Ureter (tissue), 1 donor: Measurements from ENCODE around the gene SYT5. TPM values are rescaled to one million over a fixed set of nuclear protein-coding genes. Genes with fewer than 3 reads are reported as not detected.
"Not testable (repeated sequence)": the region's sequence is repeated elsewhere in the genome, so short reads cannot be mapped to it uniquely, and the experiment has no call there.

Experiments used
- DNase-seq: peaks from one replicate; pipeline ENCODE4 v3.0.0-alpha.2; 2020; ENCODE audit warnings: low spot score
- total RNA-seq: library from RNA; stranded (reverse); gene quantifications from one replicate; pipeline ENCODE4 v1.2.4, GENCODE V29; 2023
- donor health status: DM: yes; HTN: yes; CAD: no.

SYT5 gene
- total RNA-seq, 1 donor from 2014 or later: not detected

DNA sequence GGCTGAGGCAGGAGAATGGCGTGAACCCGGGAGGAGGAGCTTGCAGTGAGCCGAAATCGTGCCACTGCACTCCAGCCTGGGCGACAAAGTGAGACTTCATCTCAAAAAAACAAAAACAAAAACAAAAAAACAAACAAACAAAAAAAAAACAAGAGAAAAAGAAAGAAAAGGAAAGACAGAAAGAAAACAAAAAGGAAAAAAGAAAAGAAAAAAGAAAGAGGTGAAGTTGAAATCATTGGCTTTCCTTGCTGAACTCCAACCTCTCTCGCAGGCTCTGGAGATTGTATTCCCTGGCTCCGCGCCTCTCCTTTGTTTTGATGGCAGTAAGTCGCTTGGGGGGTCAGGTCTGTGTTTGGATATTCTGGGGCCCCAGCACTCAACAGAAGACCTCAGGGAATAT, 7.8 kb downstream of the SYT5 start:
- not testable (repeated sequence) for DNase-seq

DNA sequence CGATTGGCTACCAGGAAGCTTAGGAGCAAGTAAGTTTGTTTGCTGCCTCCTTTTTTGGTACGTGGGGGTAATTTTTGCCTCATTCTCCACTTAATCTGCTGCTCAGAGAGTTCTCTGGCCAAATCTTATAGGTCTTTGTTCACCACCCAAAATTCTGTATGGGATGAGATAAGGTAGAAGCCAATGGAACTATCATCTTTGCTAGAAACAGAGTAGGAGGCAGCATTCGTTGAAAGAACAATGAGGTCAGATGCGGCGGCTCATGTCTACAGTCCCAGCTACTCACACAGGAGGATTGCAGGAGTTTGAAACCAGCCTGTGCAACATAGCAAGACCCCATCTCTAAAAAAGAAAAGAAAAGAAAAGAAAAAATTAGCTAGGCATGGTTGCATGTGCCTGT, 8.6 kb downstream of the SYT5 start:
- no peak for DNase-seq

DNA sequence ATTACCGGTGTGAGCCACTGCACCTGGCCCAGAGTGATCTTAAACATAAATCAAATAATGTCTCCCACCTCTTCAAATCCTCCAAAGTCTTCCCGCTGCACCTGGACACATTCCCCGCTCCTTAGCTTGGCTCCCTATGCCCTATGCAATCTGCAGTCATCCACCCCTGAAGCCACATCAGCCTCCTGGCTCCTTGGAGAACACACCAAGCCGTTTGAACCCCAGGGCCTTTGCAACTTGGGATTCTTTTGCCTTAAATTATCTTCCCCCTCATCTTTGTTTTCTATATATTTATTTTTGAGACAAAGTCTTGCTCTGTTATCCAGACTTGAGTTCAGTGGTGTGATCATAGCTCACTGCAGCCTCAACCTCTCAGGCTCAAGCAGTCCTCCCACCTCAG, 11.0 kb downstream of the SYT5 start:
- DNase-seq: no peak

DNA sequence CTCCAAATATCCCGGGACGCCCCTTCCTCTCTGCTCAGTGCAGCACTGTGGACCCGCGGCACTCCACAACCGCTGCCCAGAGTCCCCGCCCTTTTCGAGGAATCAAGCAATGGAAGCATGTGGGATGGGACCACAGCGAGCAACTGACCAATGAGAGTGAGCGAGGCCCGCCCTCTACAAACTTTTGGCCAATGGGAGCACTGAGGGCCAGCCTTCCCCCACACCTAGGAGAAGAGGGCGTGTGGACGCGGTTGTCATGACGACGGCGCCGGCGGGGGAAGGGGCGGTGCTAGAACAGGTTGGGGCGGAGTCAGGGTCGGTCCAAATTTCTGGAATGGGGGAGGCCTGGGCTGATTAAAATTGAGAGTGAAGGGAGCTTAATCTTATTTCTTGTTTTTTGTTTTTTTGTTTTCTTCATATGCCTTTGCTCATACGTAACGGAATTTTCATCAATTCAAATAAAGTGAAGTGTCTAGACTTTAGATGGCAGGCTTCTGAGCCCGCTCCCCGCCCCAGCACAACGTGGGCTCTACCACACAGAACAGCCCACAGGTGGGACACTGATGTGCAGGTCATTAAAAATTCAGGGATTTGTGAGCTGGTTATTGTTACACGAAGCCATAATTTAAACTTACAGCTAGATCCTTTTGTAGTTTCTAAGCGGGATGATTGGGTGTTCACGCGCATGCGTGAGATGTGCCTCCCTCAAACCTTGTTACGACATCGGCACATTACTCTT, 13.4 kb downstream of the SYT5 start, which contains the start of gene DNAAF3:
Gene DNAAF3, minus strand, starts transcription at position 84 of the 739 bp plus-strand sequence. CDS start 200 bp downstream, outside the sequence.
- peak; percentile 95 for DNase-seq

DNA sequence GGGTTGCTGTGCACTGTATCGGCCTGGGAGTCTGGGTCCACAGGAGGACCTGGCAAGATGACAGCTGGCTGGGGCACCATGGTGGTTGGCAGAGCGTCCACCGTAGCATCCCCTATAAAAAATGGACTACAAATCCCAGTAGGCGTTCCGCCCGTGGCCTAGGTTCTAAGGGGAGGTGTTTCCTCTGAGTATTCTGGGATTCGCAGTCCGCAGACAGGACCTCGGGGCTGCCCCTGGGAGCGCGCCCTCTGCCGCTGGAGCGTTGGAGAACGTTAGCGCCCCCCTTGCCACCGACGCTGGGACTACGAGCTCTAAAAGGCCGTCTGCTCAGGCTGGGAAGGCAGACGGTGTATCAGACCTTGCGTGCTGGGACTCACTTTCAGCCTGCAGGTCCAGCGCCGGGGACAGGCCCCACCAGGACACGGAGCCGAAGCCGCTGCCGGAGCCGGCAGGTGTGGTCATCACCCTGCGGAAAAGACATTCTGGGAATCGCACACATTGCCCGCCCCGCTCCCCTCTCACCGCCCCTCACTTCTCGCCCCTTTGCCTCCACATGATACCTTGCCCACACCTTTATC, 14.0 kb downstream of the SYT5 start:
- peak; percentile 66 for DNase-seq

DNA sequence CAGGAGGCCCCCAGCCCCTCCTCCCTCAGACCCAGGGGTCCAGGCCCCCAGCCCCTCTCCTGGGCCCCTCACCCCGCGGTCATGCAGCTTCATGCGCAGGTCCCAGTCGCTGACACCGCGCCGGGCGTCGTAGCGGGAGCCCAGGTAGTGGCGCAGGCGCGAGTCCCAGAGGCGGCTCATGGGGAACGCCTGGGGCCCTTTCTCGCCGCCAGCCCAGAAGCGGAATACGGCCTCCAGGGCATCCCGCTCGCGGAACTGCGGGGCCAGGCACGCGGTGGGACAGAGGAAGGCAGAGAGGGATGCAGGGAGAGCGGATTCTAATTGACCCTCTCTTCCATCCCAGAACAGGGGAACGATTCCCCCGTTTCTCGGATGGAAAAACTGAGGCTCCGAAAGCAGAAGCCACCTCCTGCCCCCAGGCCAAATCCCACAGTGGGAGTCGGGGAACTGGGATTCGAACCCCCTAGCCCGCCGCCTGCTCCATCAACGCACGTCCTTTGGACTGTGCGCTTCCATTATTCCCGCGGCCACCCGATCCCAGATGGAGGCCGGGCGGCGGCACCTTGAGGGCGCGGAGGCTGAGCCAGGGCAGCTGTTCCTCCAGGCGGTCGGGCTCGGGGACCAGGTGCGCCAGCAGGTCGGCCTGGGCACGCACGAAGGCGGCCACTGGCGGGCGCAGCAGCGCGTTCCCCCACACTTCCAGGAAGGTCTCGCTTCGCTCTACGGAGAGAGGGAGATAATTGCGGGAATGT, 18.3 kb downstream of the SYT5 start:
- DNase-seq: no peak

DNA sequence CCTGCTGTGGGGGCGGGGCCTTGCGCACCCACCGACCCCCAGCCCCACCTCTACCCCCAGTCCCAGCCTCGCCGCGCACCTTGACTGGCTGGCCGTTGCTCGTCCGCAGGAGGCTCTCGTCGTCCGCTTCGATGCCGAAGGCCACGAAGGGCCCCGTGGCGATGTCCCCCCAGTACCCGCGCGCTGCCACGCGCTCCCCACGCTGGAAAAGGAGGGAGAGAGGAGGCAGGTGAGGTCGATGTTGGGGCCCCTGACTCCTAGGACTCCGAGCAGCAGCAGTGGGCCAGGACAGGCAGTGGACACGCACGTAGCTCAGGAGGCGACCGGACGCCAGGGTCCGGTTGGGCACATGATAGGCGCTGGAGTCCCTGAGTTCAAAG, 19.1 kb downstream of the SYT5 start:
- DNase-seq: no peak

DNA sequence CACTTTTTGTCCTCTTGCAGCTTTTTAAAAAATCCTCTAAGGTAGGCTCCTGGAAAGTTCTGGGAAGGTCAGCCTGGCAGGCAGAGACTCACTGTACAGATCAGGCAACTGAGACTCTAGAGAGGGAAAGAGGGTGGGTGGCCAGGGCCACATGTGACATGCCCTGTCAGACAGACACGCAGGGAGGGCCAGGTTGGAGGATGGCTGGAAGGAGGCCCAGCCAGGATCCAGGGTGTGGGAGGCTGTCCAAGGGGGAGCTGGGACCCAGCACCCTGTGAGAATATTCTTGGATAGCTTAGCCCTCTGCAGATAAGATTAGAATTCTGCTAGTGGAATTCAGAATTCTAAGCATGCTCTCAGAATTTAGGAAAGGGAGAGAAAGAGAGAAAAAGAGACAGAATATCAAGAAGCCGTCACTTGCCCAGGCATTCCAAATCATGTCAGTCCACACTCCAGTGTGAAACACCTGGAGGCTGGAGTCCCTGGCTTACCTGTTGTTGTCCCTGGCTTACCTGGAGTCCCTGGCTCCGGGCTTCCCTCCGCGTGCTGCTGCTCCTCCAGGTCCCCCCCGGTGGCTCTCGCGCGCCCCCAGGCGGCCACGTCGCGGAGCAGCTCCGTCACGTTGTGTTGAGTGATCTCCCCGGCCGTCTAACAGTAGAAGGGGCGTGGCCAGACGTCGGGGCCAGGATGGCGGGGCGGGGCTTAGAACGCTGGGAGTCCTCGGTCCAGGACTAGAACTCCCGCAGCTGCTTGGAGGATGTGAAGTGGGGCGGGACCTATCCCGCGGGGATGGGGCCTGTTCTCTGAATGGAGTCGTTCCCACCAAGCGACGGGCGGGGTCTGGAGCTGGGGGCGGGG, 19.7 kb downstream of the SYT5 start:
- peak; percentile 78 for DNase-seq

DNA sequence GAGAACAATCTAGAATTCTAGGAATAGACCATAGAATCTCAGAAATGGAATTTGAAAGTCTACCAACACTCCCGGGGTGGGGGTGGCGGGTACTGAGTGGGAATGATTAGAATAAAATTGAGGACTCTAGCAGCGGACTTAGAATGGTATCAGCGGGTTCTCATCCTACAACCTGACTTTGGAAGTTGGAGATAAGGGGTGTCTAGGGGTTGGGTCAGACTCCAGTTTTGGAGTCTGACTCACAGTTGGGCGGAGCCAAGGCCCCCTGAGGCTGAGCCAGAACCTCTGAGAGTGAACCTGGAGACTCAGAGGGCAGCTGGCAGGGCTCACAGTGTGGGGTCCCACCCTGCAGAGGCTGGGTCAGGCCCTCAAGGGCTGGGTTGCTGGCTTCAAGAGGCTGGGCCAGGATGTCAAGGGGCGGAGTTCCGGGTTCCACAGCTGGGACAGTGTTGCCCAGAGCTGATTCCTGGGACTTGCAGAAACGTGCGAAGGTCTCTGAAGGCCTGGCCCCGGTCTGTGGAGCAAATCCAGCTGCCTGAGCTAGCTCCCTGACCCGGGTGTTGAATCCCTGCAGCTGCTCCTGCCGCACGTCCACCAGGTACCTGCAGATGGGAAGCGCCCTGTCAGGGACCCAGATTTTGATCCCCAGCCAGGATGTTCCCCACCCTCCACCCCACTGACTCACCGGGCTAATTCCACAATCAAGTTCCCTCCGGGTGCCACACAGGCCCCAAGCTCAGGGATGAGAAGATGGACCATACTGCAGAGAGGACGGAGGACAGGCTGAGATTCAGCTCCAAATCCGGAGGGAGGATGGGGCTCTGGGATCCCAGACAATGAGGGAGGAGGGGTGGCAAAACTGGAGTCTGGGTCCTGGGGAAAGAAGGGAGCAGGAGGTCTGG, 21.0 kb downstream of the SYT5 start:
- DNase-seq: no peak

DNA sequence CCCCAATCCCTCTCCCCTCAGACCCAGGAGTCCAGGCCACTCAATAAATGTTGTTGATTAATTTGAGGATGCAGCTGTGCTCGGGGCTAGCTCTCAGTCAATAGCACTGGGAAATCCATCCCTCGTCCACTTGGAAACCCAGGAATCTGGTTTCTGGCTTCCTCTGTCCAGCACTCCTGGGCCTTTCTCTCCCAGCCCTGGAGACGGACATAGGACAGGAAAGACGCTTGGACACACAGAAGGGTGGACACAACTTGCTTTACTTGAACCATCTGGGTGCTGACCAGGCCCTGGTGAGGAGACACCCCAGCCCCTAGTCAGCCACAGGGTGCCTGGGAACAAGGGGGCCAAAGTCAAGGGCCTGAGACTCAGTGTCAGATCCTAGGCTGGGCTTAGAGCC, 21.7 kb downstream of the SYT5 start:
- DNase-seq: no peak

DNA sequence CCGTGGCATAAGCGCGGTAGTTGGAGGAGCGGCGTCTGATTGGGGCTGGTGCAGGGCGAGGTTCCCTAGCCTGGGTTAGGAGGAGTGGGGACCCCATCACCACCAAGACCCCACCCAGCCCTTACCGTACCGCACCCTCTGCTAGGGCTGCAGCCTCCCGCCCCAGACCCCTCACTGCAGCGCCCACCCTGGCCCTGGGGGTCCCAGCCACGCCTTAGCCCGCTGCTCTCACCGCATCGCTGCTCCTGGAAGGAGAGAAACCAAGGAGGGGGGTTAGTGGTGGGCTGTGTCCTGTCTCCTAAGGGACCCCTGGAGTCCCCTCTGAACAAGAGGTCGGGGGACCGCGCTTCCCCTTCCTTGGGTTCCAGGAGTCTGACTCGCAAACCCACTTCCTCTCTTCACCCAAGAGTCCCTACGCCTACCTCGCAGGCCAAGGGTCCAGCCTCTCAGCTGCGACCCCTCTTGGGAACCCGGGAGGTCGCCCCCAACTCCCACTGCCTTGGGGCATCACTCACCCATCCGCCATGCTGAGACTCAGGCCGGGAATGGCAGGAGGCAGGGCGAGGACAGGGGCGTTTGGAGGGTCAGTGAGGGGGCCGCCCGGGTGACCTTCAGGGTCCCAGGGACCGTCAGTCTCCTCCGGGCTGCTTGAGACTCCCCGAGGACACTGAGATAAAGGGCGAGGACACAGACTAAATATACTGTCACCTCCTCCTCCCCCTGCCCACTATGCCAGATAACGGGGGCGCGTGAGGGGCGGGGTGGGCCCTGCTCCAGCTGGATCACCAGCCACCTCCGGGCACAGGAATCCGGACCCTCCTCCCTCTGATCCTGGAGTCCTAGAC, 22.8 kb downstream of the SYT5 start, which contains the start of gene TNNI3:
Gene TNNI3, minus strand, starts transcription at position 669 of the 845 bp plus-strand sequence. Its CDS starts 143 bp downstream, at position 526.
- DNase-seq: no peak

DNA sequence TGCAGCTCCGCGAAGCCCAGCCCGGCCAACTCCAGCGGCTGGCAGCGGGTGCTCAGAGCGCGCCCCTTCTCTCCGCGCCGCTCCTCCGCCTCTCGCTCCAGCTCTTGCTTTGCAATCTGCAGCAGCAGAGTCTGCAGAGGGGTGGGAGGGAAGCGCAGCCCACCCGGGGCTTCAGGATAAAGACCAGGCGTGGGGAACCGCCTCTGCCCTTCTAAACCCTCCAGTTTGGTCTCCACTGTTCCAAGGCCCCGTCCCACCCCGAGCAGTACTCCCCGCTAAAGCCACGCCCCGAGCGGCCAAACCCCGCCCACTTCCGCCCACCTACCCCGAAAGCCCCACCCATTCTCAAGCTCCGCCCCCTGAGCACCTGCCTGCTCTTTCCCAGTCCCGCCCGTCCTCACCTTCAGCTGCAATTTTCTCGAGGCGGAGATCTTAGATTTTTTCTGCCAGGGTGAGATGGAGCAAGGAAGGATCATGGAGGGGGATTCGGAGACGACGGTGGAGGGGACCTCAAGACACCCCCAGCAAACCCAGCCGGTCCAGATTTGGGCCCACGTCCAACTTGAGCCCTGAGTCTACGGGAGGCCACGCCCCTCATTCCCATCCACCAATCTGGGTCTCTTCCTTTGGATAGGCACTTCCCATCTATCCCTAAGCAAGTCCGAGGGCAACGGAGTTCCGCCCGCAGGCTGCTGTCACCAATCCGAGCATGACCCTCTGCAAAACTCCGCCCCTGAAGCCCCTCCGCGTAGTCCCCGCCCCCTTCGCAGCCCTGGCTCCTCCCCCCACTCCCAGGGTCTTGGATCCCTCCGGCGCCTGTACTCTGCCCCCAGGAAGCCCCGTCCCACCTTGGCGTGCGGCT, 23.7 kb downstream of the SYT5 start:
- no peak for DNase-seq

DNA sequence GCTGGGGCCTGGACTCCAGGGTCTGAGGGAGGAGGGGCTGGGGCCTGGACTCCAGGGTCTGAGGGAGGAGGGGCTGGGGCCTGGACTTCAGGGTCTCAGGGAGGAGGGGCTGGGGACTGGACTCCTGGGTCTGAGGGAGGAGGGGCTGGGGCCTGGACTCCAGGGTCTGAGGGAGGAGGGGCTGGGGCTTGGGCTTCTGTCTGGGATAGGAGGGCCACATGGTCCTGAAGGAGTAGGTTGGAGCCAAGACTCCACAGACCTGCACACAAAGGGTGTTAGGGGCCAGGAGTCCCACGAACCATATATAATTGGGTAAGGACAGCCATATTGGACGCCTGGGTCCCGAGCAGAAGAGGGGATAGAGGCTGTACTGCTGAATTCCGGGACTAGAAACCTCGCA, 24.3 kb downstream of the SYT5 start:
- DNase-seq: not testable (repeated sequence)

DNA sequence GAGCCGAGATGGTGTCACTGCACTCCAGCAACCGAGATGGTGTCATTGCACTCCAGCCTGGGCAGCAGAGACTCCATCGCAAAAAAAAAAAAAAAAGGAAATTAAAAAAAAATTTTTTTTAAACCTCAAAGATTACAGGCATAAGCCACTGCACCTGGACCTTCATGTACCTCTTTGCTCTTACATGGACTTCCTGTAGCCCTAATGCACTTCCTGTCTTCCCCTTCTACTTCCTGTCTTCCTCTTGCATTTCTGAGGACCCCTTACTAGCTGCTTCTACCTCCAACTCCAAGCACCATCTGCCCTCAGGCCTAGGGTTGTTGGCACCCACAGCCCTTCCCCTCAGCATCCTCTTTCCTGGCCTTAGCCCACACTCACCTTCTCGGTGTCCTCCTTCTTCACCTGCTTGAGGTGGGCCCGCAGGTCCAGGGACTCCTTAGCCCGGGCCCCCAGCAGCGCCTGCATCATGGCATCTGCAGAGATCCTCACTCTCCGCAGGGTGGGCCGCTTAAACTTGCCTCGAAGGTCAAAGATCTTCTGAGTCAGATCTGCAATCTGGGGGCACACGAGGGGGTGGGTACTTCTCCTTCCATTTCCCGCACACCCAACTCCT, 26.3 kb downstream of the SYT5 start:
- no peak for DNase-seq

DNA sequence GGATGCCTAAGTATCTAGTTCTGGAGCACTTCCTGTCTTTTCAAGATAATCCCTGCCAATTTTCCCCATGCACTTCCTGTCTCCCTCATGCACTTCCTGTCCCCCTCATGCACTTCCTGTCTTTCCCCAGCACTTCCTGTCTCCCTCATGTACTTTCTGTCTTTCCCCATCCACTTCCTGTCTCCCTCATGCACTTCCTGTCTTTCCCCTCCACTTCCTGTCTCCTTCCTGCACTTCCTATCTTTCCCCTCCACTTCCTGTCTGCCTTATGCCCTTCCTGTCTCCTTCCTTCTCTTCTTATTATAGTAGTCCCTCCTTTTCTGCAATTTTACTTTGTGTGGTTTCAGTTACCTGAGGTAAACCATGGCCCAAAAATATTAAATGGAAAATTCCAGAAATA, 28.1 kb downstream of the SYT5 start:
- no peak for DNase-seq

DNA sequence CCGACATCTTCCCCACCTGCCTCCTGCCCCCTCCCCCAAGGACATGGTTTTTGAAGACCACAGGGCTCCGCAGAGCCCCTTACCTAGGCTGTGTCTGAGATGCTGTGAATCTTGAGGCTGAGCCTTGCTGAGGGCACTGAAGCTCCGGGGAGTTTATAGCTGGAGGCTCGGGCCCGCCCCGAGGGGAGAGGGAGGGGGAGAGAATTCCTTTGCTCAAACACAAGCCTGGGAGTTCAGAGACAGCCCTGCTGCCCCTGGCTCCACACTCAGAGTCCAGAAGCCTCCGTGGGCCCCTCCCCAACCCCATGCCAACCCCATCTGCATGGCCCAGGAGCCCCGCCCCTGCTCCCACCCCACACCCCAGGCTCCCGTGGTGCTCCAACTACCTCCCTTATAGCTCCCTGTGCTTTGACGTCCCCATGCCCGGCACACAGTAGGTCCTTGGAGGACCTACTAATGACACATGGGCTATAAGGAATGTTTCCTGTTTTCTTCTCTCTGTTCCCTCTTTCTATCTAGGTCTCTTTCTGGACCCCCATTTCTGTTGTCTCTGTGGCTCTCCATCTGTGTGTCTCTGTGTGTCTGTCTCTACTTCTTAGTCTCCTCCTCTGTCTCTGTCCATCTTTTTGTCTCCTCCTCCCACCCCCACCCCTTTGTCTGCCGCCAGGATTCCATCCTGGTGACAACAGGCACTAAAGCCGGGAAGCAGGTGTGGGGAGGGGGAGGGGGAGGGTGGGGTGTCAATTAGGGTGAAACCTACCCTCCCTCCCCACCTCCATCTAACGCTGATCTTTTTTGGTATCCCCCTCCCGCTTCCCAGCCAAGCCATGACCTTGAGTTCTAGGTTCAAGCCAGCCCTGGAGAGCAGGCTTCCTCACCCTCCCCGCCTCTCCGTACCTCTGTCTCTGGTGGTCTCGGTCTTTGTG, 30.7 kb downstream of the SYT5 start, which contains the start of gene TNNT1:
Gene TNNT1, minus strand, starts transcription at position 129 of the 926 bp plus-strand sequence. CDS start 2,049 bp downstream, outside the sequence.
- DNase-seq: no peak
